HAP-1 (cell line): ENCODE data around the gene KSR1.

Experiments used
- DNase-seq, 2 experiments: peaks; one replicate each; pipeline ENCODE4 v3.0.0-alpha.2; 2016 to 2020; ENCODE audit warnings: low spot score in 2 of 2
- H3K27me3 ChIP-seq: fragments of 250-450 bp; sonication (Bioruptor Pico); 2 replicates; pipeline ENCODE4 v1.5.1; 2020; ENCODE audit warnings: low read depth, mild to moderate bottlenecking, moderate library complexity
- H3K36me3 ChIP-seq: fragments of 250-450 bp; sonication (Bioruptor Pico); replicated peaks from 2 replicates; pipeline ENCODE4 v1.5.1; 2020; ENCODE audit warnings: mild to moderate bottlenecking
- H3K4me1 ChIP-seq: fragments of 250-450 bp; sonication (Bioruptor Pico); 2 replicates; pipeline ENCODE4 v1.5.1; 2020; ENCODE audit warnings: mild to moderate bottlenecking
- H3K4me3 ChIP-seq: fragments of 250-450 bp; sonication (Bioruptor Pico); 2 replicates; pipeline ENCODE4 v1.5.1; 2020; ENCODE audit warnings: mild to moderate bottlenecking, moderate library complexity
- H3K9me3 ChIP-seq: fragments of 250-450 bp; sonication (Bioruptor Pico); 2 replicates; pipeline ENCODE4 v1.5.1; 2020; ENCODE audit warnings: mild to moderate bottlenecking, moderate library complexity
- in situ Hi-C: fragments of 300-500 bp; cut with MboI; formaldehyde crosslinking; loops from 3 replicates; pipeline ENCODE4 v1.14.3; 2020; ENCODE audit warnings: low sequenced_read_pairs, inconsistent platforms, mixed read lengths

Gene KSR1

GRCh38 chr17:27533874-27534815, 77.9 kb downstream of the KSR1 start:
- no peak for DNase-seq
- Histone ChIP-seq H3K4me3 (no peak overlapping the region), H3K9me3 (no peaks in the 10 kb centered on the region), H3K27me3 (no peaks in the 10 kb centered on the region), H3K4me1 (peaks cover 9% of the 10 kb centered on the region), H3K36me3 (no peaks in the 10 kb centered on the region)
- in situ Hi-C loops, result no loop called here

GRCh38 chr17:27535178-27535928, 79.1 kb downstream of the KSR1 start:
- in situ Hi-C loops, result no loop called here
- DNase-seq, result no peak

GRCh38 chr17:27535975-27536374, 79.7 kb downstream of the KSR1 start:
- H3K36me3 ChIP-seq, result no peaks in the 10 kb centered on the region
- H3K4me3 ChIP-seq, result no peak overlapping the region
- no peak for DNase-seq
- H3K9me3 ChIP-seq, result no peaks in the 10 kb centered on the region
- in situ Hi-C loops, result no loop called here
- H3K27me3 ChIP-seq, result no peaks in the 10 kb centered on the region
- H3K4me1 ChIP-seq, result no peaks in the 10 kb centered on the region

More at GRCh38 chr17:27535178-27535928, 79.1 kb downstream of the KSR1 start:
- no peaks in the 10 kb centered on the region for H3K36me3 ChIP-seq
- H3K27me3 ChIP-seq, result no peaks in the 10 kb centered on the region
- H3K9me3 ChIP-seq, result no peaks in the 10 kb centered on the region
- H3K4me3 ChIP-seq, result no peak overlapping the region
- H3K4me1 ChIP-seq, result peaks cover 3% of the 10 kb centered on the region; the same call in 1 of the 2 replicates

DNA sequence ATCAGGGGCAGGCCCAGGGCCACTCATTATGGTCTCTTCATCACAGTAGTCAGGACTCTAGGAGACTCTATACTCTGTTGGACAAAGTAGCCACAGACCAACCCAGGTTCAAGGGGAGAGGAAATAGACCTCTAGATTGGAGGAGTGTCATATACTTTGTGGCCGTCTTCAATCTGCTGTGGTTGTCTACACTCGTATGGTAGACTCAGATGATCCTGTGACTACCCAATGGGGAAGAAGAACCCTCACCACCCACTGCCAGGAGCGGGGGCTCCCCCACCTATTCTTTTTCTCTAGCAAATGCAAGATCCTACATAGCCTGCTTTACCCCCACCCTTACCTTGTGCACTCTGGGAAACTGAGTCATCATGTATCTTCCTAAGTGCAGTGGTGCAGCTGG, 80.5 kb downstream of the KSR1 start:
- Histone ChIP-seq H3K4me3 (no peak overlapping the region), H3K27me3 (no peaks in the 10 kb centered on the region), H3K4me1 (no peaks in the 10 kb centered on the region), H3K36me3 (no peaks in the 10 kb centered on the region), H3K9me3 (no peaks in the 10 kb centered on the region)
- in situ Hi-C loops, result no loop called here
- DNase-seq, result no peak

DNA sequence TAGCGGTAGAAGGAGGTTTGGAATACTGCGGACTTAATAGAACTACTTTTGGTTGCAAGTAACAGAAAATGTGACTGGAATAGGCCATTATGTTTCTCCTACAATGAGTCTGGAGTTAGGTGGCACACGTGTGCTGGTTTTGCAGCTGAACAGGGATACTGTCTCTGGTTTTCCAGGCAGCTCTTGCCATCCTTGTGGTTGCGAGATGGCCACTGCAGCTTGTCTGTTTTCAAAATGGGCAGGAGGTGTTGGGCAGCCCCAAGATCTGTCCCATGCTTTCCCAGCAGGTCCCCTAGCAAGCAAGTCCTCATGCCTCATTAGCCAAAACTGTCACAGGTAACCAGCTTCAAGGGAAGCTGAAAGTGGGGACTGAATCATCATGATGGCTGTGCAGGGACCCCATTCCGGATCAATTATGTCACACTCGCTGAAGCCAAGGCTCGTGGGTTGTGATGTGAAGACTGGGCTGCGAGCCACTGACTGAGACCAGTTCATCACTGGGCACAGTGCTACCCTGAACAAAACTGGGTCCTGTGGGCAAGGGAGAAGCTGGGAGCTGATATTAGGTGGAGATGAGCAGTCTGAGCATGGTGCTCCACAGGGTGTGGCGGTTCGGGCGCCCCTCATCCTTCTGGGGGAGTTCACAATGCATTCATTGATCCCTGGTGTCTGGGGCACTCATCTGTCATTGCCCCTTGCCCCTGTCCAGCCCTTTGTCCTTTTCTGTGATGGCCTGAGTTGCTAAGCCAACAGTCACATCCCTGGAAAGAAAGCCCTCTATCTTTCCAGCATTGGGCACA, 82.1 kb downstream of the KSR1 start:
- H3K4me1 ChIP-seq, result no peaks in the 10 kb centered on the region
- DNase-seq, result no peak
- H3K9me3 ChIP-seq, result no peaks in the 10 kb centered on the region
- H3K4me3 ChIP-seq, result no peak overlapping the region
- in situ Hi-C loops, result no loop called here
- H3K27me3 ChIP-seq, result no peaks in the 10 kb centered on the region
- no peaks in the 10 kb centered on the region for H3K36me3 ChIP-seq

- in situ Hi-C loops, result no loop called here
- H3K4me3 ChIP-seq, result no peak overlapping the region
These were observed 82.9 kb downstream of the KSR1 start for GRCh38 chr17:27539152-27539551.

GRCh38 chr17:27539794-27540317, 83.6 kb downstream of the KSR1 start:
- no peaks in the 10 kb centered on the region for H3K9me3 ChIP-seq
- H3K4me3 ChIP-seq, result no peak overlapping the region
- H3K4me1 ChIP-seq, result no peaks in the 10 kb centered on the region
- in situ Hi-C loops, result no loop called here
- no peaks in the 10 kb centered on the region for H3K27me3 ChIP-seq
- no peak for DNase-seq
- no peaks in the 10 kb centered on the region for H3K36me3 ChIP-seq

More at GRCh38 chr17:27539152-27539551, 82.9 kb downstream of the KSR1 start:
- Histone ChIP-seq H3K36me3 (no peaks in the 10 kb centered on the region), H3K4me1 (no peaks in the 10 kb centered on the region), H3K9me3 (no peaks in the 10 kb centered on the region), H3K27me3 (no peaks in the 10 kb centered on the region)
- DNase-seq, result no peak

GRCh38 chr17:27540318-27541101, 84.3 kb downstream of the KSR1 start:
- in situ Hi-C loops, result no loop called here
- H3K4me1 ChIP-seq, result no peaks in the 10 kb centered on the region
- H3K9me3 ChIP-seq, result no peaks in the 10 kb centered on the region
- H3K4me3 ChIP-seq, result no peak overlapping the region
- no peak for DNase-seq
- no peaks in the 10 kb centered on the region for H3K27me3 ChIP-seq
- H3K36me3 ChIP-seq, result no peaks in the 10 kb centered on the region

DNA sequence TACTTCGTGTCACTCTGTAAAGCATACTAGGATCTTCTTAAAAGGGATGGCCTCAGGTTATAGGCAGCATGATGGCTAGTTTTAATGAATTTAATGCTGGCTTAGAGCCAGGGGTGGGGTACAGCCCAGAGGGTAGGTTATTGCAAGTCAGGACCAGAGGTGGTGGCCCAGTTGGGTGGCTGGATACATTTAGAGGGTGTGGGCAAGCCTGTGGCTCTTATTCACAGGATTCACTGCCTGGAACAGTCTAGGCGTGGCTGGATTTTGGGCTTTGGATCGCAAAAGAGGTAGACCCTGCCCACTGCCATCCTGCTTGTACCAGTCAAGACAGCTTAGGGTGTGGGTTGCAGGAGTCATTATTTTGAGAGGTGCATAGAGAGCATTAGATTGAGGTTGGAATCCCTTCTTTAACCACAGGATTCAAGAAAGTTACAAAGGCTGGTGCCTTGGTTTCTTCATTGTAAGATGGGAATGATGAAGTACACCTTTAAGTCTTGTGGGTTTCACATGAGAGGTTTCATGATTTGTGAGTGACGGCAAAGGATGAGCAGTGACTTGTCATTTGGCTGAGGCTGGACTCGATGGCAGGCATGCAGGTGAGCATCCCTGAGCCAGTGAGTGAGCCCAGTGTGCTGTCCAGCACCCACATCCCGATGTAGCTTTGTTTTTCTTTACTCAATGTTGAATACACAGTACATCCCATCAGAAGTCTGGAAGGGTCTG, 85.2 kb downstream of the KSR1 start:
- no peaks in the 10 kb centered on the region for H3K9me3 ChIP-seq
- H3K36me3 ChIP-seq, result no peaks in the 10 kb centered on the region
- H3K4me3 ChIP-seq, result no peak overlapping the region
- H3K4me1 ChIP-seq, result no peaks in the 10 kb centered on the region
- in situ Hi-C loops, result no loop called here
- DNase-seq, result no peak
- no peaks in the 10 kb centered on the region for H3K27me3 ChIP-seq

GRCh38 chr17:27542841-27543463, 86.7 kb downstream of the KSR1 start:
- DNase-seq, result no peak
- Histone ChIP-seq H3K36me3 (no peaks in the 10 kb centered on the region), H3K27me3 (no peaks in the 10 kb centered on the region), H3K4me3 (no peak overlapping the region), H3K9me3 (no peaks in the 10 kb centered on the region), H3K4me1 (no peaks in the 10 kb centered on the region)
- in situ Hi-C loops, result no loop called here

DNA sequence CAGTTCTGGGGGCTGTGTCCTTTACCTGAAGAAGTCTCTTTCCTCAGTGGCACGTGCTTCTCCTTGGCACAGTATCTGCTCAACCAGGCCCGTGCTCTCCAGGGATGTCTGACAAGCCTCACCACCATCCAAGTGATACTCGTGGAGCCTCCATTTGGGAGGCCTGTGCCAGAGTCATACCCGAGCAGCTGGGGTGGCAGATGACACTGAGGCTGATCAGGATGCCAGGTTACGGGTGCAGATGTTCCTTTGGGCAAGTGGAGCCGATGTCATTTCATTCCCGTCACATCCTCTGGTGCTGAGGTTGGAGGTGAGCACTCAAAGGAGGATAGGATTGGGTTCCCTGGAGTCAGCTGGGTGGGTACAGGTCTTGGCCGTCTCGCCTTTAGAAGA, 87.2 kb downstream of the KSR1 start:
- no peaks in the 10 kb centered on the region for H3K36me3 ChIP-seq
- no peak for DNase-seq
- no peak overlapping the region for H3K4me3 ChIP-seq
- H3K27me3 ChIP-seq, result no peaks in the 10 kb centered on the region
- H3K9me3 ChIP-seq, result no peaks in the 10 kb centered on the region
- in situ Hi-C loops, result no loop called here
- no peaks in the 10 kb centered on the region for H3K4me1 ChIP-seq

- H3K9me3 ChIP-seq, result no peaks in the 10 kb centered on the region
- H3K36me3 ChIP-seq, result no peaks in the 10 kb centered on the region
- H3K4me3 ChIP-seq, result no peak overlapping the region
- H3K4me1 ChIP-seq, result no peaks in the 10 kb centered on the region
- DNase-seq, result no peak
- in situ Hi-C loops, result no loop called here
- no peaks in the 10 kb centered on the region for H3K27me3 ChIP-seq
These were observed 87.7 kb downstream of the KSR1 start for GRCh38 chr17:27543958-27544349.
